ENCODE data around the gene LGR5. TPM values are rescaled to one million over a fixed set of nuclear protein-coding genes. Genes with fewer than 3 reads are reported as not detected.

LGR5 gene
- total and polyA plus RNA-seq, 10 of the 15 experiments (the other 5 are each of a cell fraction or from before 2014, with no cell fraction given): 2.1 TPM; not detected in 9

GRCh38 chr12:71442567-71442931, 3.0 kb downstream of the LGR5 start (continued):
- TF ChIP-seq ZNF592 (IDR thresholded peaks at IDR 0.05): no peak
- no peak for TF ChIP-seq WRNIP1 (IDR thresholded peaks at IDR 0.05; ENCODE audit: borderline replicate concordance, low read depth, low read length)
- TF ChIP-seq HDAC2 (IDR thresholded peaks at IDR 0.05): no peak
- TF ChIP-seq ATF7 (IDR thresholded peaks at IDR 0.05; ENCODE audit: low read depth): no peak
- TF ChIP-seq ZBTB11 (CRISPR knock-in tag; IDR thresholded peaks at IDR 0.05): no peak
- TF ChIP-seq TAF1 (IDR thresholded peaks at IDR 0.05; ENCODE audit: borderline replicate concordance, low read depth, low read length): no peak

Measured in GM12878 (cell line).